H9 (cell line): ENCODE results near the gene PRKCD. TPM values are rescaled to one million over a fixed set of nuclear protein-coding genes. Genes with fewer than 3 reads are reported as not detected.

Source experiments
- DNase-seq: peaks from one replicate; pipeline ENCODE4 v3.0.0-alpha.2; 2017
- H2AFZ ChIP-seq: one replicate; pipeline ENCODE4 v1.6.1; 2013; ENCODE audit warnings: mild to moderate bottlenecking, low read length, control low read depth, moderate library complexity
- H2AK5ac ChIP-seq: 2 replicates; pipeline ENCODE4 v1.6.1; 2013; ENCODE audit warnings: low read length, control low read depth, mixed read lengths; ENCODE audit not compliant: insufficient read length
- H2BK120ac ChIP-seq: one replicate; pipeline ENCODE4 v1.6.1; 2013; ENCODE audit warnings: low read depth, mild to moderate bottlenecking, low read length, control low read depth, inconsistent platforms; ENCODE audit not compliant: poor library complexity, severe bottlenecking
- H2BK12ac ChIP-seq: 2 replicates; pipeline ENCODE4 v1.6.1; 2013; ENCODE audit warnings: low read length, control low read depth, mixed read lengths, low read depth; ENCODE audit not compliant: insufficient read length
- H2BK15ac ChIP-seq: 2 replicates; pipeline ENCODE4 v1.6.1; 2013; ENCODE audit warnings: low read depth, low read length, control low read depth
- H2BK20ac ChIP-seq: one replicate; pipeline ENCODE4 v1.6.1; 2013; ENCODE audit warnings: low read depth, mild to moderate bottlenecking, low read length, control low read depth, inconsistent platforms; ENCODE audit not compliant: poor library complexity, severe bottlenecking
- H2BK5ac ChIP-seq: 2 replicates; pipeline ENCODE4 v1.6.1; 2013; ENCODE audit warnings: low read length, control low read depth, mixed read lengths; ENCODE audit not compliant: insufficient read length
- H3K14ac ChIP-seq: 2 replicates; pipeline ENCODE4 v1.6.1; 2013; ENCODE audit warnings: low read length, control low read depth; ENCODE audit not compliant: insufficient read depth
- H3K18ac ChIP-seq: 2 replicates; pipeline ENCODE4 v1.6.1; 2013; ENCODE audit warnings: low read depth, mild to moderate bottlenecking, mixed read lengths, low read length, control low read depth; ENCODE audit not compliant: insufficient read length
- H3K23ac ChIP-seq: 2 replicates; pipeline ENCODE4 v1.6.1; 2013; ENCODE audit warnings: low read length, control low read depth, mixed read lengths, low read depth; ENCODE audit not compliant: insufficient read length
- H3K23me2 ChIP-seq: 2 replicates; pipeline ENCODE4 v1.6.1; 2013; ENCODE audit warnings: low read depth, mild to moderate bottlenecking, mixed read lengths, low read length, control low read depth; ENCODE audit not compliant: insufficient read length, poor library complexity, severe bottlenecking
- H3K27ac ChIP-seq: 2 replicates; pipeline ENCODE4 v1.5.1; 2013; ENCODE audit warnings: low read length, control low read depth, mixed read lengths, low read depth; ENCODE audit not compliant: insufficient read length
- H3K27me3 ChIP-seq: 2 replicates; pipeline ENCODE4 v1.6.1; 2013; ENCODE audit warnings: low read length, control low read depth, inconsistent platforms; ENCODE audit not compliant: insufficient read depth
- H3K4ac ChIP-seq: 2 replicates; pipeline ENCODE4 v1.6.1; 2013; ENCODE audit warnings: low read depth, mild to moderate bottlenecking, control low read depth, inconsistent platforms, low read length, moderate library complexity
- H3K4me1 ChIP-seq: 2 replicates; pipeline ENCODE4 v1.6.1; 2013; ENCODE audit warnings: low read length, control low read depth, inconsistent platforms; ENCODE audit not compliant: insufficient read depth
- H3K4me2 ChIP-seq: 2 replicates; pipeline ENCODE4 v1.6.1; 2013; ENCODE audit warnings: low read length, control low read depth, mixed read lengths; ENCODE audit not compliant: insufficient read length, insufficient read depth
- H3K56ac ChIP-seq: 2 replicates; pipeline ENCODE4 v1.6.1; 2013; ENCODE audit warnings: low read depth, mild to moderate bottlenecking, mixed read lengths, low read length, control low read depth; ENCODE audit not compliant: insufficient read length
- H3K79me1 ChIP-seq: 2 replicates; pipeline ENCODE4 v1.6.1; 2013; ENCODE audit warnings: low read depth, mild to moderate bottlenecking, moderate library complexity, low read length, control low read depth, inconsistent platforms; ENCODE audit not compliant: insufficient read depth, poor library complexity, severe bottlenecking
- H3K79me2 ChIP-seq: 2 replicates; pipeline ENCODE4 v1.6.1; 2013; ENCODE audit warnings: low read length, control low read depth, inconsistent platforms; ENCODE audit not compliant: insufficient read depth
- H3K9ac ChIP-seq: 2 replicates; pipeline ENCODE4 v1.6.1; 2013; ENCODE audit warnings: low read length, control low read depth, mixed read lengths; ENCODE audit not compliant: insufficient read length; ENCODE audit errors: extremely low read depth
- H3K9me3 ChIP-seq: one replicate; pipeline ENCODE4 v1.6.1; 2013; ENCODE audit warnings: low read depth, low read length, inconsistent platforms; ENCODE audit not compliant: control insufficient read depth
- H3T11ph ChIP-seq: one replicate; pipeline ENCODE4 v1.6.1; 2013; ENCODE audit warnings: mild to moderate bottlenecking, low read length, control low read depth, inconsistent platforms
- H4K20me1 ChIP-seq: one replicate; pipeline ENCODE4 v1.6.1; 2013; ENCODE audit not compliant: control insufficient read depth, insufficient read length, insufficient read depth
- H4K5ac ChIP-seq: 2 replicates; pipeline ENCODE4 v1.6.1; 2013; ENCODE audit warnings: low read depth, mild to moderate bottlenecking, mixed read lengths, low read length, control low read depth; ENCODE audit not compliant: insufficient read length
- H4K8ac ChIP-seq: replicated peaks from 2 replicates; pipeline ENCODE4 v1.6.1; 2013; ENCODE audit warnings: low read length, control low read depth, mixed read lengths, low read depth; ENCODE audit not compliant: insufficient read length
- H4K91ac ChIP-seq: 2 replicates; pipeline ENCODE4 v1.6.1; 2013; ENCODE audit warnings: low read depth, mild to moderate bottlenecking, moderate library complexity, mixed read lengths, low read length, control low read depth; ENCODE audit not compliant: insufficient read length
- H3K27ac Mint-ChIP-seq, 3 experiments: 2 replicates in 2 of 3; 3 replicates in 1 of 3; pipeline ENCODE4 v1.8.0; 2020 to 2021; ENCODE audit warnings: mixed read lengths in 3 of 3, mild to moderate bottlenecking in 1 of 3, moderate library complexity in 1 of 3
- H3K27me3 Mint-ChIP-seq: 2 replicates; pipeline ENCODE4 v1.8.0; 2021; ENCODE audit warnings: low read depth, mild to moderate bottlenecking, moderate library complexity, mixed read lengths
- H3K36me3 Mint-ChIP-seq, 3 experiments: 2 replicates in 2 of 3; 3 replicates in 1 of 3; pipeline ENCODE4 v1.8.0; 2020 to 2021; ENCODE audit warnings: low read depth in 3 of 3, mixed read lengths in 3 of 3; ENCODE audit not compliant: insufficient read depth in 1 of 3
- H3K4me1 Mint-ChIP-seq, 2 experiments: 2 replicates each; pipeline ENCODE4 v1.8.0; 2020; ENCODE audit warnings: mixed read lengths in 2 of 2
- H3K4me3 Mint-ChIP-seq, 2 experiments: 2 replicates in 1 of 2; 3 replicates in 1 of 2; pipeline ENCODE4 v1.8.0; 2020 to 2021; ENCODE audit warnings: mild to moderate bottlenecking in 2 of 2, mixed read lengths in 2 of 2, moderate library complexity in 1 of 2
- H3K9me3 Mint-ChIP-seq, 2 experiments: 2 replicates in 1 of 2; 3 replicates in 1 of 2; pipeline ENCODE4 v1.8.0; 2020; ENCODE audit warnings: mild to moderate bottlenecking in 2 of 2, mixed read lengths in 2 of 2, moderate library complexity in 1 of 2
- WGBS: extraction: QIAGEN DNeasy Blood & Tissue Kit; methylation state at CpG from one replicate; pipeline ENCODE4 v1.1.7; 2013; ENCODE audit warnings: missing lambda C conversion rate, low lambda C conversion rate, mixed read lengths; ENCODE audit not compliant: insufficient read length; ENCODE audit errors: extremely low coverage; 5-methylcytosine and 5-hydroxymethylcytosine counted together
- total RNA-seq: library from RNA; stranded (reverse); gene quantifications from 2 replicates; pipeline ENCODE4 v1.2.1, GENCODE V29; 2021
- TF ChIP-seq, protein P1 (sequence below): fragments of 200-600 bp; sonication (generic); conservative IDR thresholded peaks from 3 replicates; pipeline ENCODE4 v1.8.0; 2021; ENCODE audit warnings: antibody characterized with exemption, mild to moderate bottlenecking

Gene PRKCD
- total RNA-seq, 1 experiment from 2014 or later: 23.7 TPM

DNA sequence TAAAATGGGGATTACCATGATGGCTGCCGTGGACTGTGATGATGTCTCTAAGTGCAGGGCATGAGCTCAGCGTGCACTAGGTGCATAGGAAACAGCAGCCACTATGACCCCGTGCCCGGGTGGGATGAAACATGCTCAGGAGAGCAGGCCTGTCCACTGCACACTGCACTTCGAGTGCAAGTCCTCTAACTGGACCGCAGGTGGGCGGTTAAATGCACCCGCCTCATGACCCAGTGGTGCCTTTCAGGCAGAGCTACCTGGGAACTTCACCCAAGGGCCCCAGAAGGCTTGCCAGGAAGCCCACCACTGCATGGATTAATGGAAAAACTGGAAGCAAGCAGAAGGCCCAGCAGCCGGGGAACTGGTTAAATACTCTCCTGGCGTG is 34.0 kb downstream of the PRKCD start:
- no peak overlapping the region for H3K27ac Mint-ChIP-seq
- H2BK120ac ChIP-seq: no peak overlapping the region
- H3T11ph ChIP-seq: no peak overlapping the region
- H3K4me1 ChIP-seq: no peaks in the 10 kb centered on the region; the same call in 1 of the 2 replicates
- peaks cover 4% of the 10 kb centered on the region for H3K27me3 Mint-ChIP-seq
- no peak overlapping the region for H3K56ac ChIP-seq
- no peaks in the 10 kb centered on the region for H3K23me2 ChIP-seq
- no CpG with 5 or more reads among the region's 10 CpGs for WGBS
- no peak overlapping the region for H3K23ac ChIP-seq
- H4K91ac ChIP-seq: no peak overlapping the region
- H3K4me3 Mint-ChIP-seq: no peak overlapping the region; a peak in 1 of 5 replicates
- H2BK12ac ChIP-seq: no peak overlapping the region
- no peaks in the 10 kb centered on the region for H3K9me3 Mint-ChIP-seq
- H3K36me3 Mint-ChIP-seq: peaks cover 2 to 15% (median 7%) of the 10 kb centered on the region in 3 experiments; a peak in 6 of 7 replicates
- no peak overlapping the region for H4K5ac ChIP-seq
- no peaks in the 10 kb centered on the region for H3K9me3 ChIP-seq
- no peak overlapping the region for H3K18ac ChIP-seq
- H4K20me1 ChIP-seq: no peaks in the 10 kb centered on the region
- DNase-seq: no peak
- H3K27ac ChIP-seq: no peak overlapping the region
- no peak overlapping the region for H2BK20ac ChIP-seq
- H2BK5ac ChIP-seq: no peak overlapping the region
- H2AK5ac ChIP-seq: no peak overlapping the region
- peaks cover 17 to 31% of the 10 kb centered on the region in 2 experiments for H3K4me1 Mint-ChIP-seq
- H3K9ac ChIP-seq: no peak overlapping the region
- H3K4me2 ChIP-seq: no peak overlapping the region
- H2AFZ ChIP-seq: no peak overlapping the region
- no peaks in the 10 kb centered on the region for H3K79me2 ChIP-seq
- no peak overlapping the region for H2BK15ac ChIP-seq
- no peak overlapping the region for H3K4ac ChIP-seq
- TF ChIP-seq, protein P1, sequence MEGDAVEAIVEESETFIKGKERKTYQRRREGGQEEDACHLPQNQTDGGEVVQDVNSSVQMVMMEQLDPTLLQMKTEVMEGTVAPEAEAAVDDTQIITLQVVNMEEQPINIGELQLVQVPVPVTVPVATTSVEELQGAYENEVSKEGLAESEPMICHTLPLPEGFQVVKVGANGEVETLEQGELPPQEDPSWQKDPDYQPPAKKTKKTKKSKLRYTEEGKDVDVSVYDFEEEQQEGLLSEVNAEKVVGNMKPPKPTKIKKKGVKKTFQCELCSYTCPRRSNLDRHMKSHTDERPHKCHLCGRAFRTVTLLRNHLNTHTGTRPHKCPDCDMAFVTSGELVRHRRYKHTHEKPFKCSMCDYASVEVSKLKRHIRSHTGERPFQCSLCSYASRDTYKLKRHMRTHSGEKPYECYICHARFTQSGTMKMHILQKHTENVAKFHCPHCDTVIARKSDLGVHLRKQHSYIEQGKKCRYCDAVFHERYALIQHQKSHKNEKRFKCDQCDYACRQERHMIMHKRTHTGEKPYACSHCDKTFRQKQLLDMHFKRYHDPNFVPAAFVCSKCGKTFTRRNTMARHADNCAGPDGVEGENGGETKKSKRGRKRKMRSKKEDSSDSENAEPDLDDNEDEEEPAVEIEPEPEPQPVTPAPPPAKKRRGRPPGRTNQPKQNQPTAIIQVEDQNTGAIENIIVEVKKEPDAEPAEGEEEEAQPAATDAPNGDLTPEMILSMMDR: no peak
- no peak overlapping the region for H3K14ac ChIP-seq
- H4K8ac ChIP-seq: no peak overlapping the region
- H3K27me3 ChIP-seq: no peaks in the 10 kb centered on the region
- H3K79me1 ChIP-seq: no peaks in the 10 kb centered on the region
